CD4-positive, alpha-beta T cell treated with Interleukin-15 for 1 hour (primary cell): ENCODE data around the gene DSC2.
"Not testable (repeated sequence)": the region's sequence is repeated elsewhere in the genome, so short reads cannot be mapped to it uniquely, and the experiment has no call there.

Experiments
- DNase-seq: peaks from one replicate; pipeline ENCODE4 v3.0.0-alpha.2; 2020

The DSC2 gene

GRCh38 chr18:31102025-31102684 is at the start of gene DSC2:
Gene DSC2, minus strand, starts transcription at chr18:31102421. Its CDS starts 450 bp downstream, at chr18:31101971.
- no peak for DNase-seq

DNA sequence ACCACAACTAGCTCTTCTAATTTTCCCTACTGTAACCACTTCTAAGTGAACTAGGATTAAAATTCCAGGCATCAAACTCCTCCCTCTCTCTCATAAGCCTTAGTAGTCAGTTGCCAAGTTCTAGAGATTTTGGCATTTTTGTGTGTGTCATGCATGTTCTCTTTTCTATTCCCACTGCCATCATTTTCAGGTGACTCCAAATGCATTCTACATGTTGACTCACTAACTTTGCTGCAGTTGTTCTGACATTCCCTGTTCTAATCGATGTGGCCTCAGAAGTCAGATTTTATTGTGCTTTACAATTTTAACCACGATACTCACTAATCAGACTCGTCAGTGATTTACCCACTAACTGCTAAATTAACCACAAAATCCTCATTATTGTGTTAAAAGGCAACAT is 47.1 kb upstream of the DSC2 start:
- DNase-seq, result no peak

DNA sequence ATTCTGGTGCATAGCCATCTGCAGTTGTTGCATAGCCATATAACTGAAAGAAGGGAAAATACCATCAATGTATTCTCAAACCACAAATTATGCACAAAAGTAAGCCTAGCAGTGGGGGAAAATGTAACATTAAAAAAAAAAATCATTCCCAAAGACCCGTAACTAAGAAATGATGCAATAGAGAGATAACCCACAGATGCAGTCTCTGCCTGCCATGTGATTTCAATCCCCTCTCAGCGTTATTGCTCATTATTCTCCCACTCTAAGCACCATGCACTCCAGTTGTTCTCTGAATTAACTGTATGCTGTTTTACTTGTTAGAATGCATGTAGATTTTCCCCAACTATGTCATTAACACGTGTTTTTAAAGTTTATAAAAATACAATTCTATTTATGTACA is 46.4 kb upstream of the DSC2 start:
- no peak for DNase-seq

DNA sequence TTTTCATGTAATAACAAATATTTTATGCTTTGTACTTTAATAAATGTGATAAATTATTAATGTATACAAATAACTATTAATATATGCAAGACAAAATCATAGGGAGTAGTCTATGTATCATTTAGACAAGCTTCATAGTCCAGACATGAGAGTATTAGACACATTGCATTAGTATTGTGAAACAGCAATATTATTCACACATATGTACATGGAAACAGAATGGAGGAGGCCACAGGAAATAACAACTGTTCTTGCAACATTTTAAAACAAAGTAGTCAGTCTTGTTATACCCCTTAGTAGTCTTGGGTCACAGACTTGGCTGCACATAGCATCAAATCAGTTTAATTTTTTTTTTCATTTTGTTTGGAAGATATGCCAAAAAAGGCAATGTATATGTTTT is 44.6 kb upstream of the DSC2 start:
- no peak for DNase-seq

DNA sequence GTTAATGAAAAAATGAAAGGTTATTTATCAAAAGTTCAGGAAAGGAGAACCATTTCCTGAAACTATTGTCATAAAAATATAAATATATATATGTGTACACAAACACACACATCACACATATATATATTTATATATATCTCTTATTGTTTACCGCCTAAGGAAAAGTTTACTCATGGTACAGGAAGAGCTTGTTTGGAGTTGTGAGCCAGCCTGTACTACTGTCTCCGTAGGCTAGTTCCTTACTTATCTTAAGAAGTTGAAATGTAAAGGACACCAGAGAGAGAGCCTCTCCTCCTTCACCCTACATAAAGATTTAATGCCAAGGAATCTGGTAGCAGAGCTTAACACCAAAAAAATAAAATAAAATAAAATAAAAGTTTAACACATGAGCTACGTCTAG is 40.8 kb upstream of the DSC2 start:
- no peak for DNase-seq

- no peak for DNase-seq
These were observed 36.5 kb upstream of the DSC2 start for GRCh38 chr18:31138709-31139108.

GRCh38 chr18:31134988-31135529 is 32.8 kb upstream of the DSC2 start:
- no peak for DNase-seq

- DNase-seq, result no peak
These were observed 27.3 kb upstream of the DSC2 start for GRCh38 chr18:31129398-31130115.

- no peak for DNase-seq
These were observed 23.7 kb upstream of the DSC2 start for GRCh38 chr18:31125878-31126277.

DNA sequence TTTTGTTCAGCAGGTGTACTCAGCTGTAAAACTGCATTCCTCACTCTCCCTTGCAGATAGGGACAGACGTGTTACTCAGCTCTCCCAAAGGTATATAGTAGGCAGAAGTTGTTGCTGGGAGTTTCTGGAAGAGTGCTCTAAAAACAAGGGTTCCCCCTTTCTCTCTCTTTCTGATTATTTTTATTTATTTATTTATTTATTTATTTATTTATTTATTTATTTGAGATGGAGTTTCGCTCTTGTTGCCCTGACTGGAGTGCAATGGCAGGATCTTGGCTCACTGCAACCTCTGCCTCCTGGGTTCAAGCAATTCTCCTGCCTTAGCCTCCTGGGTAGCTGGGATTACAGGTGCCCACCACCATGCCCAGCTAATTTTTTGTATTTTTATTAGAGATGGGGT is 20.9 kb upstream of the DSC2 start:
- DNase-seq, result not testable (repeated sequence)

- DNase-seq, result no peak
These were observed 18.4 kb upstream of the DSC2 start for GRCh38 chr18:31120594-31120993.

- no peak for DNase-seq
These were observed 14.8 kb upstream of the DSC2 start for GRCh38 chr18:31116853-31117595.

DNA sequence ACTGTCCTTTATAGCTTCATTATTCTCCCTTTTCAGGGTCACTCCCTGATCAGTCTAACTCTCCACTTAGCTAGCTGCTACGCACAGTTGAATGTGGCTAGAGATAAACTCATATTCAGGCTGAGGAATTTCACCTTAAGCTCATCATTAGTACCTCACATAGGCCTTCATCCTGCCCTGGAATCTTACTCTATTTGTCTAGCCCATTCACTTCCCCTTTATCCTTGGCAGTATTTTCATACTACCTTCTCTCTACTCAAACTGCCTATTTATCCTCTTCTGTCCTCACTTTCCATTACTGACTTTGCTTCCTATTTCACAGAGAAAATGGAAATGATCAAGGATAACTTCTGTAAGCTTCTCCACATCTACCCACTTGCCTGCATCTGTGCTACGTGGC is 10.6 kb upstream of the DSC2 start:
- no peak for DNase-seq

GRCh38 chr18:31105733-31106132 is 3.5 kb upstream of the DSC2 start:
- DNase-seq, result no peak

DNA sequence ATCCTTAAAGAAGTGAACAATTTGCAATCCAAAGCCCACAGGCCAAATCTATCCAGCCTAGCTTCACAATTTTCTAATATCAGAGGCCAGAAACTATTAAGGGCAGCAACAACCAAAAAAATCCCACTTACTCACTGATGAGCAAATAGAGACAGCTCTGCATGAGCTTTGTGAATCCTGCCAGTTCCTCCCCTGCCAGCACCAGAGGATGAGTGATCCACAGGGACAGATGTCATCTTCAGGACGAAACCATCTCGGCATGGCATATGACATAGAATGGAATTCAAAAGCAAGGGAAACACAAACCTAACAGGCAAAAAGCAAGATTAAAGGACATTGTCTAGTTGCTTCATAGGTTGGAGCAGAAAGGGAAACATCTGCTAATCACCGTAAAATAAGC is 2.2 kb upstream of the DSC2 start:
- DNase-seq, result no peak

DNA sequence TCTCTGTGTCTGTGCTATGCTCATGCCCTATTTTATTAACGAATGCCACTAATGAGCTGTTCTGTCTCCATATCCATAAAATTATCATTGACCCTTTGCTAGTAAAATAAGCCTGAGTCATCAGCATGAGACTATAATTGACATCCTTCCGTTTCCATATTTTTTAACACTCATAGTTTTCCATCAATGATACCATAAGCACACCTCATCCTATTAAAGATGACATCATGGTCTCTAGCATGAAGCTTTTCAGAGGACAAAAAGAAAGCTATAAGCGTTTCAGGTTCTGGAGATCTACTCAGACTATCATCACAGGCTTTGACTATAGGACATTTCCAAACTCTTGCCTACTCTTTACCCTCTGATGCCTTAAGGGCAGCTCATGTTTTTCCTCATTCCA is 1.2 kb upstream of the DSC2 start:
- no peak for DNase-seq

DNA sequence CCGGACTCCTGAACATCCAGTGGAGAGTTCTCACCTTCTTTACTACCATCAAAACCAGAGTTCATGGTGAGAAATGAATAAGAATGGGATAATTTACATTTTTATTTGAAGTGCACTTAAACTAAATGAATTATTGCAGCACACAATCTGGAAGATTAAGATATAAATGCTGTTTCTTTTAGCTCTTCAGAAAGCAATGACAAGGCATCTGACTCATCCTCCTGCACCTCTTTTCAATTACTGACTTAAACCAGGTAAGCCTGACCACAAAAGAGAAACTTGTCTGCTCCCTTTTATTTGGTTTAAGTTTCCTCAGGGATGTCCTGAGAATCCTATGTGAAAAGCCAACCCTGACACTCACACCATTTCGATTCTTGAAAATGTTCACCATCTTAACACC is 720 bp upstream of the DSC2 start:
- no peak for DNase-seq

GRCh38 chr18:31101183-31102024 is 817 bp downstream of the DSC2 start:
- peak; percentile 26 for DNase-seq

DNA sequence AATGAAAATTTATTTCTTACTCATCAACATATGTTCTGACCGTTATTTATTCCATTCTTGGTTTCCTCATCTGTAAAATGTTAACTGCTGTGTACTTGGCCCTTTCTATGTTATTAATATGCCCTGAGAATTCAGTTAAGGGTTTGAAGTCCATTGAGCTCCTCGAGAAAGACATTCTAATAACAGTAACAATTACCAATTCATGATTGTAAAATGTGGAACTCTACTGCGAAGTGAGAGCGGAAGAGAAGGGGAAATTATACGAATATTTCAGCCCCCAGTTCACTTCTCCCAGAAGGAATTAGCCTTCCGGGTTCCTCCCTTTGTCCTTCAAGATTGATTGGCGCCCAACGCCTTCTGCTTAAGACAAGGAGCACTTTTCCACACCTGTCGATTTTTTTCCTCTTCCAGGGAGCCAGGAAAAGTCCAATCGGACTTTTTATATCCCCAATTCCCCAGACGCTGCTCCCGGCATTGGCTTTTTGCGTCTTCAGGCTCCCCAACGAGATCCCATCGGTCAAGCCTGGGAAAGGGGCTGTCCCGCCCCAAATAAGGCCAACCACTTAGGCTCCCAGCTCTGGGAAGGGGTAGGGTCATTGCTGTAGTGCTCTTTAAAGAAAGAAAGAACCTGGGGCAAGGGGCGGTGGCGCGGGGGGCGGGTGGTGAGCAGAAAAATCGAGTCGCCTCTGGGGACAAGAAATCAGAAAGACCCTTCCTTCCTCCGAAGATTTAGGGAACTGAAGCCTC is 1.6 kb downstream of the DSC2 start:
- DNase-seq, result no peak

GRCh38 chr18:31099450-31100230 is 2.6 kb downstream of the DSC2 start:
- DNase-seq, result no peak

- no peak for DNase-seq
These were observed 3.3 kb downstream of the DSC2 start for GRCh38 chr18:31098878-31099277.
